ENCODE data around the gene IQCK. TPM values are rescaled to one million over a fixed set of nuclear protein-coding genes. Genes with fewer than 3 reads are reported as not detected.

Gene IQCK
- total RNA-seq, 2 donors from 2014 or later: 0.74 to 3.3 TPM

DNA sequence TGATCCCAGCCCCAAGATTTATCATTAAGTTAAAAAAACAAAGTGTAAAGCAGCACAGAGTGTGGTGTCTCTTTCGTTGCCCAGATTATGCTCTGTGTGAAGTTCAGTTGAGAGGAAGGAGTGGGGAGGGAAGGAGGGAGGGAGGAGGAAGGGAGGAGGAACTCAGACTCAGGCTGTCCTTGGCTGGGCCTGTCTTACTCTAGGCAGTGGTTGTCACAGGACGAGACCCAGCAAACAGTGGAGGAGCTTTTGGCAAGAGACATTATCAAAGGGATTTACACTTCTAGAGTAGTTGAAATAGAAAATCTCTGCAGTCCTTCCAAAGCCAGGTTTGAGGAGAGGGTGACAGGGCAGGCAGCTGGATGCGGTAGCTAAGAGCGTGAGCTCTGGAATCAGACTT, 27.9 kb upstream of the IQCK start:
- Mint-ChIP-seq H3K27ac (no peak overlapping the region), H3K36me3 (peaks cover 18% of the 10 kb centered on the region), H3K27me3 (no peaks in the 10 kb centered on the region), H3K9me3 (no peaks in the 10 kb centered on the region), H3K4me1 (ENCODE audit: low read depth in 2 of 2) (peaks cover 0 to 19% of the 10 kb centered on the region in 2 donors), H3K4me3 (no peak overlapping the region)
- ATAC-seq (no peak), DNase-seq (ENCODE audit: low spot score) (no peak)

DNA sequence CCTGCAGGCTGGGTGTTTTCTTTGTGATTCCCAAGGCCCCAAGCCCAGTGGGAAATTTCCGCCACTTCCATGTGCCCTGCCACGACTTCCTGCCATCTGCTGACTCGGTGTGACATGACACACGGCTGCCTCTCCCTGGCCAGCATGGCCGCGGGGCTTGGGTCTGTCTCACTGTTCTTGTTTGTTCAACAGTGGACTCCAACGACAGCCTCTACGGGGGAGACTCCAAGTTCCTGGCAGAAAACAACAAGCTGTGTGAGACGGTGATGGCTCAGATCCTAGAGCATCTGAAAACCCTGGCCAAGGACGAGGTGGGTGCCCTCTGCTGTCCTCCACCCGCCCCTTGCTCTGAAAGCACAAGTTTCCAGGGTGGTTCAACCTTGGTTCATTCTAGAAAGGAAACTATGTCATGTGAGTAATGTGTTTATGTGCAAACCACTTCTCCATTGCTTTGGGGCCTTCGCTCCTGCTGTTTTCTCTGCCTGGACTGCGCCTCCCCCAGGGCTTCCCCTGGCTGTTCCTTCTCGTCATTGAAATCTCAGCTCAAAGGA, 26.8 kb upstream of the IQCK start:
- DNase-seq (ENCODE audit: low spot score) (no peak), ATAC-seq (no peak)
- no peak overlapping the region for H3K27ac Mint-ChIP-seq
- H3K27me3 Mint-ChIP-seq: no peaks in the 10 kb centered on the region
- peaks cover 7% of the 10 kb centered on the region for H3K36me3 Mint-ChIP-seq
- H3K4me1 Mint-ChIP-seq (ENCODE audit: low read depth in 2 of 2): peaks cover 4 to 23% of the 10 kb centered on the region in 2 donors
- H3K9me3 Mint-ChIP-seq: no peaks in the 10 kb centered on the region
- H3K4me3 Mint-ChIP-seq: no peak overlapping the region

DNA sequence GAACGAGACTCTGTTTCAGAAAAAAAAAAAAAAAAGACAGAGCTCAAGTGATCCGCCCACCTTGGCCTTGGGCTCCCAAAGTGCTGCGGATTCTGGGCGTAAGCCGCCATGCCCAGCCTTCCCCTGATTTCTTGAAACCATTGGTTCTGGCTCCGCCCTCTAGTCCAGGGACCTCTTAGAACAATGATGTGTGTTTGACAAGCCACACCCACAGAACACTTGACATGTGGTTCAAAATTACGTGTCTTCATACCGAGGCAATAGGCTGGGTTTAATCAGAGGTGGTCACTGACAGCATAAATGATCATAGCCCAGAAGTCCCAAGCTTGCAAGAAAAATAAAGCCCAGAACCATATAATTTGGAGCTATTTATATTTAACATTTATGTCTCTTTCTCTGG, 23.1 kb upstream of the IQCK start:
- Mint-ChIP-seq H3K36me3 (no peaks in the 10 kb centered on the region), H3K4me1 (ENCODE audit: low read depth in 2 of 2) (peaks cover 17 to 26% of the 10 kb centered on the region in 2 donors), H3K4me3 (no peak overlapping the region), H3K27ac (no peak overlapping the region), H3K9me3 (no peaks in the 10 kb centered on the region), H3K27me3 (no peaks in the 10 kb centered on the region)
- ATAC-seq (no peak), DNase-seq (ENCODE audit: low spot score) (no peak)

DNA sequence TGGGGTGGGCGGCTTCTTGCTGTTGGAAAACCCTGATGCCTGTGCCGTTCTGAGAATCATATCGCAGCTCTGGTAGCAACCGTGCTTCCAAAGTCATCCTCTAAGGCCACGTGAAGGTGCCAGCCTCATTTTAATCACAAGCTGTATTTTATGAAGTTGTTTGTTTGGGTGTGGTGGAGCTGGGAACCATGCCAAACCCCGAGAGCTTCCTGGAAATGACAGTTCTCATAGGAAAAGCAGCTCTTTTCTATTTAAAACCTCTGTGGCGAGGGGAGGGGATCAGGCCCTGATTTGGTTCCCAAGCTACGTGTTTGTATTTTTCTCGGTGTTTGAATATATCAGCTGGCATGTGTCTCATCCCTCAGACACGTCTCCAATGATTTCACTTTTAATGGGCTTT, 21.7 kb upstream of the IQCK start:
- Mint-ChIP-seq H3K9me3 (no peaks in the 10 kb centered on the region), H3K36me3 (no peaks in the 10 kb centered on the region), H3K4me1 (ENCODE audit: low read depth in 2 of 2) (peaks cover 14 to 26% of the 10 kb centered on the region in 2 donors), H3K27ac (no peak overlapping the region), H3K4me3 (peak overlapping the region; percentile 36), H3K27me3 (no peaks in the 10 kb centered on the region)
- DNase-seq (ENCODE audit: low spot score) (no peak), ATAC-seq (peak in 1 of 2 donors; percentile 35)

DNA sequence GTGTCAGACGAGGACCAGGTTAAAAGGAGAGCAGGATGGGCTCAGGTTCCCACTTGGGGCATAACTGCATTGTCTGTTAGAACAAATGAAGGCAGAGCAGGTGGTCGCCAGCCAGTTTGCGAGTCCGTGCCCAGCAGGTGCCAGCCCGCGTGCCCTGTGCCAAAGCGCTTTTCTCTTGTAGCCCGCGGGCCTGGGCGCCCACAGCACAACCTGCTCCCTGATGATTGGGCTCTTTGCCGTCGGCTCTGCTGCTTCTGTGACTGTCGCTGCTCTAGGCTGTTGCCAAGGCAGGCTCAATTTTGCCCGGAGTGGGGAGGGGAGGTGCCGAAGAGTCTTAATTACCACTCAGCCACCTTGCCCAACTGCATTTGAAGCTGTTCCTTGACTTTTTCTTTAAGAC, 21.1 kb upstream of the IQCK start:
- Mint-ChIP-seq H3K4me1 (ENCODE audit: low read depth in 2 of 2) (peaks cover 12 to 26% of the 10 kb centered on the region in 2 donors), H3K27ac (no peak overlapping the region), H3K27me3 (no peaks in the 10 kb centered on the region), H3K9me3 (no peaks in the 10 kb centered on the region), H3K4me3 (peak overlapping the region; percentile 36), H3K36me3 (no peaks in the 10 kb centered on the region)
- DNase-seq (ENCODE audit: low spot score) (no peak), ATAC-seq (no peak)

DNA sequence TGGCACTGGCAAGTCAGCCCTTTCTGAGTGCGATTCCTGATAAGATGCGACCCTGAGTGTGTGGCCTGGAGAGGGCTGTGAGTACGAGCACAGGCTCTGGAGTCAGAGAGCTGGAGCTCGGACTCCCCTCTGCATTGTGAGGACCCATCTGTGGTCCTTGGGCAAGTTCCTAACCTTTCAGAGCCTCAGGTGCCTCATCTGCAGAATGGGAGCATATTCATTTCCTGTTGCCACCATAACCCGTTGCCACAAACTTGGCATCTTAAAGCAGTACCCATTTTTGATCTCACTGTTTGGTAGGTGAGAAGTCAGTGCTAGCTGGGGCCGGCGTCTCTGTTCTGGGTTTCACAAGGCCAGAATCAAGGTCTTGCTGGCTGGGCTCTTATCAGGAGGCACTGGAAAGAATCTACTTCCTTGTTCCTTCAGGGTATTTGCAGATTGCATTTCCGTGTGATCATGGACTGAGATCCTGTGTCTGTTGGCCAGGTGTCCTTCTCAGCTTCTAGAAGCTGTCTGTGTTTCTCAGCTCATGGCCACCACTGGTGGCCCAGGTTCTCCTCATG, 20.2 kb upstream of the IQCK start:
- Mint-ChIP-seq H3K4me1 (ENCODE audit: low read depth in 2 of 2) (peaks cover 12 to 26% of the 10 kb centered on the region in 2 donors), H3K9me3 (no peaks in the 10 kb centered on the region), H3K27me3 (no peaks in the 10 kb centered on the region), H3K4me3 (no peak overlapping the region), H3K27ac (peak overlapping the region in 1 of 2 donors; percentile 70), H3K36me3 (no peaks in the 10 kb centered on the region)
- DNase-seq (ENCODE audit: low spot score): no peak
- no peak for ATAC-seq

DNA sequence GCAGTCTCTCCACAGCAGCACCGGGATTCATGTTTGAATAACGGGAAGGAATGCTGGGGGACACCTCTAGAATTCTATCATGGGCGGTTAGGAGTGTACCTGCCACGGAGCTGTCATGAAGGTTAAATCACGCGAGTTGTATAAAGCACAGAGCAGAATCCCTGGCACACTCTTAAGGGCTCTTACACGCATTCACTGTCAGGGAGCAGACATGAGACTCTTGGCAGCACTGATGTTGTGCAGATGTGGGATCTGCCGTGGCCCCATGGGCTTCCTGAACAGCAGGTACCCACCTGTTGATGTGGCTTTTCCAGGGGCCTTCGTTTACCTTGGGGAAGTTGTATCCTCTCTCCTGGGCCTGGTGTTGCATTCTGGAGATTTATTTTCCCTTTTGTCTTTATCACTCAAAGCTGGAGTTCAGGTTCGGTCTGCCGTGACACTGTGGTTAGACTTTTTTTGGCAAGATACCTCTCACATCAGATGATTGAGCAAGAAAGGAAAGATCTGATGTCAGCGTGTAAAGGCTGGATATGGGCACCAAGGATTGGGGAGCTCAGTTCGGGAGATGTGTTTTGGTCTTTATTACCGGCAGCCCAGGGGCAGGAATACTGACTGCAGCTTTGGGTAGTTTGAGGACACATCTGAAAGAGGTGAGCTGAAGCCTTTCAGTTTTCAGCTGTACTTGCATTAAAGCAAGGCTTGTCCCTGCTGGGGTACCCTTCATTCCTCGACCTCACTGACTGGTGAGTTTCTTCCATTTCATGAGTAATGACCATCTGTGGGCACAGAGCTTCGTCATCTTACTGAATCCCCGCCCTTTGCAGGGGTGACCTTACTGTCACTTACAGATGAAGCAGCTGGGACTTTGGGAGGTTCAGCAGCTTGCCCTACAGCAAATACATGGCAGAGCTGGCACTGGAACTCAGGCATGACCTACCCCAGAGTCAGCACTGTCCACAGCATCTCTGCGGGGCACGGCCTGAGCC, 19.3 kb upstream of the IQCK start:
- Mint-ChIP-seq H3K36me3 (no peaks in the 10 kb centered on the region), H3K27ac (peak overlapping the region in 1 of 2 donors; percentile 70), H3K9me3 (no peaks in the 10 kb centered on the region), H3K4me3 (no peak overlapping the region), H3K27me3 (no peaks in the 10 kb centered on the region), H3K4me1 (ENCODE audit: low read depth in 2 of 2) (peaks cover 12 to 26% of the 10 kb centered on the region in 2 donors)
- DNase-seq (ENCODE audit: low spot score) (no peak), ATAC-seq (no peak)

DNA sequence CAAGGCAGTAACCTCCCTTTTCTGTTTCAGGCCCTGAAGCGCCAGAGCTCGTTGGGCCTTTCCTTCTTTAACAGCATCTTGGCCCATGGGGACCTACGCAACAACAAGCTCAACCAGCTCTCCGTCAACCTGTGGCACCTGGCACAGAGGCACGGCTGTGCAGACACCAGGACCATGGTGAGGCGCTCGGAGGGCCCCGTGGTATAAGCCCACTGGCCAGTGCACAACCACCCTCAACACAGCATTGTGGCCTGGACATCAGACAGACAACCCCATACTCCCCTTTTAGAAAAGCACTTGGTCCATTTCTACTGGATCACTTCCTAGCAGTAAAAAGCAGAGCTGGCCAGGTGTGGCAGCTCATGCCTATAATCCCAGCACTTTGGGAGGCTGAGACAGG, 18.6 kb upstream of the IQCK start:
- DNase-seq (ENCODE audit: low spot score) (no peak), ATAC-seq (no peak)
- no peak overlapping the region for H3K27ac Mint-ChIP-seq
- H3K36me3 Mint-ChIP-seq: no peaks in the 10 kb centered on the region
- H3K27me3 Mint-ChIP-seq: no peaks in the 10 kb centered on the region
- H3K4me3 Mint-ChIP-seq: no peak overlapping the region
- H3K9me3 Mint-ChIP-seq: no peaks in the 10 kb centered on the region
- peaks cover 12 to 26% of the 10 kb centered on the region in 2 donors for H3K4me1 Mint-ChIP-seq (ENCODE audit: low read depth in 2 of 2)

DNA sequence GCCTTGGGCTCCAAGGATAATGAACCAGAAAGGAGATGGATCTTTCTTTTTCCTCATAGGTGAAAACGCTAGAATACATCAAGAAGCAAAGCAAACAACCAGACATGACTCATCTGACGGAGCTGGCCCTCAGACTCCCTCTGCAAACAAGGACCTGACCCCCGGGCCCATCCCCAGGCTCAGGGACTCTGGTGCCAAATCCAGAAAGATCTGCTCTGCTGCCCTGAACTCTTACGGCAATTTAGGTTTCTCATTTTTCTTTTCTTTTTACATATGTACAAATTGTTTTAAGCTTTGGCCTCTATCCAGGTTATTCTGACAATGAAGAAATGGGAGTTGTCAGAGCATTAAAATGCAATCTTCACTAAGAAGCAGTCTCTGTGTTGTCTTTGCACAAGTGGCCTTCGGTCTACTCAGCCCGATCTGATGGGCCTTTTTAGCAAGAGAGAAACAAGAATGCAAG, 17.7 kb upstream of the IQCK start:
- no peaks in the 10 kb centered on the region for H3K36me3 Mint-ChIP-seq
- H3K9me3 Mint-ChIP-seq: no peaks in the 10 kb centered on the region
- no peak overlapping the region for H3K27ac Mint-ChIP-seq

DNA sequence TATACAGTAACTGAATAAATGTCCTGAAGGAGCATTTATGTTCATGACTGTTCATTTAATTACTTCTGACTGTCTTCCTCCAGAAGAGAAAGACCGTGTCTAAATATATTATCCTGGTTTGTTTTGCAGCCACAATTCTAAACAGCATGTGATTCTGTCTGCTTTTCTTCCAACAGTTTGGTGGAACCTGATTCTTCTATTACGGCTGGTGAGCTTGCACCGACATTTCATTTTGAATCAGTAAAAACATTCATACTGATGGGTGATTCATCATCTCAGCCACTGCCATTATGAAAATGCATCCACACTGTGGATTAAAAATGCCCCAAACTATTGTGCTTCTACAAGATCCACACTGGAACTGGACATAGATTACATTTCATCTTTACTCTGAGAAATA, 17.0 kb upstream of the IQCK start:
- Mint-ChIP-seq H3K9me3 (no peaks in the 10 kb centered on the region), H3K4me3 (no peak overlapping the region)
- no peak for ATAC-seq

More for the DNA sequence above, 17.7 kb upstream of the IQCK start:
- Mint-ChIP-seq H3K27me3 (no peaks in the 10 kb centered on the region), H3K4me1 (ENCODE audit: low read depth in 2 of 2) (peaks cover 12 to 26% of the 10 kb centered on the region in 2 donors), H3K4me3 (no peak overlapping the region)
- no peak for DNase-seq (ENCODE audit: low spot score)
- no peak for ATAC-seq

DNA sequence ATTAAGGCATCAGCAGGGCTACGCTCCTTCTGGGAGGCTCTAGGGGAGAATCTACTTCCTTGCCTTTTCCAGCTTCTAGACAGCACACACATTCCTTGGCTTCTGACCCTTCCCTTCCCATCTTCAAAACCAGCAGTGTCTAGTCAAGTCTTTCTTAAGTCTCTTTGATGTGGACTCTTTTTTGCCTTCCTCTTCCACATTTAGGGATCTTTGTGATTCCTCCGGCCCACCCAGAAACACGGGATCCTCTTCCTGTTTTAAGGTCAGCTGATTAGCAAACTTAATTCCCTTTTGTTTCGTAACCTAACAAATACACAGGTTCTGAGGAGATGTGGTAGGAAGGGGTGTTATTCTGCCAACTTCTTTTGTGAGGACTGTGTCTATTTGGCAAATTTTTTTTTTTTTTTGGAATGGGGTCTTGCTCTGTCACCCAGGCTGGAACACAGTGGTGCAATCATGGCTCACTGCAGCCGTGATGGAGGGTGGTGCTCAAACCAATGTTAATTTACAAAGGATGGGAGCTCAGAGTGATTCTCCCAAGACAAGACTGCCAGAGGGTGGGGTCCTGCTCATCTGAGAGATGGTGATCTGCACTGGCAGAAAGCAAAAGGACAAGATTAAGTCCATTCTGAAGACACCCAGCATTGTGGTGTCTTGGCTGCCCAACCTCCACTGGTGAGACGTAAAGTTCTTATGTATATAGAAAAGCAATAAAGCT, 14.7 kb upstream of the IQCK start:
- H3K36me3 Mint-ChIP-seq: no peaks in the 10 kb centered on the region
- H3K27ac Mint-ChIP-seq: no peak overlapping the region
- no peaks in the 10 kb centered on the region for H3K9me3 Mint-ChIP-seq
- no peak overlapping the region for H3K4me3 Mint-ChIP-seq
- no peaks in the 10 kb centered on the region for H3K27me3 Mint-ChIP-seq
- H3K4me1 Mint-ChIP-seq (ENCODE audit: low read depth in 2 of 2): peaks cover under 1 to 7% of the 10 kb centered on the region in 2 donors
- ATAC-seq (no peak), DNase-seq (ENCODE audit: low spot score) (no peak)

More for the DNA sequence above, 17.0 kb upstream of the IQCK start:
- DNase-seq (ENCODE audit: low spot score): no peak
- H3K4me1 Mint-ChIP-seq (ENCODE audit: low read depth in 2 of 2): peaks cover 9 to 23% of the 10 kb centered on the region in 2 donors
- H3K27me3 Mint-ChIP-seq: no peaks in the 10 kb centered on the region
- H3K27ac Mint-ChIP-seq: no peak overlapping the region
- no peaks in the 10 kb centered on the region for H3K36me3 Mint-ChIP-seq

DNA sequence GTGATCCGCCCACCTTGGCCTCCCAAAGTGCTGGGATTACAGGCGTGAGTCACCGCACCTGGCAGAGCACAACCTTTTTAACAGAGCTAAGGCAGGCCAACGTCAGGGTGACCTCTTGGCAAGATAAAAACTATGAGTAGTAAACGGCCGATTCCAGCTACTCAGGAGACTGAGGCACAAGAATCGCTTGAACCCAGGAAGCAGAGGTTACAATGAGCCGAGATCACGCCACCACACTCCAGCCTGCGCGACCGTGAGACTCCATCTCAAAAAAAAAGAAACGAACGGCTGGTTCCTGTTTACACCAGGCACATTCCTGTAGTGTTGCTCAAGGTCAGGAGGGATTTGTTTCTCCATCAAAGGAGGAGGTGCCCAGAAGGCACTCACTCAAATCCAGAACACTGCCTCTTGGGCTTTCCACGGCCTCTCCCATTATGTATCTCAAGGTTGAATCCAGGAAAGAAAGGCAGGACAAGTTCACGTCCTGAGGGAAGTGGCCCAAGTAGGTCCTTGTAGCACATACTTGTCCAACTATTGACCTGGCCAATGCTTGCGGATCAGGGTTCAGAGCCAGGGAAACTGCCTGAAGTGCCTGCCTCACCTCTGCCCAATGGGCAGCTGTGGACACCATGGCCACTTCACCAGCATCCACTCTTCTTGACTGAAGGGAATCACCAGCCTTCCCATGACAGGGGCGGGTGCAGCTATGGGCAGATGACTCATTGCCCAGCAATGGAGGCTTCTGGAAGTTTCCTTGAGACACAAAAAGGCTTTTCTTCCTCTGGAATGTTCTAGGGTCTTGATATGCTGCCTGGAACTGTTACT, 13.5 kb upstream of the IQCK start:
- Mint-ChIP-seq H3K4me1 (ENCODE audit: low read depth in 2 of 2) (no peaks in the 10 kb centered on the region), H3K4me3 (no peak overlapping the region), H3K9me3 (no peaks in the 10 kb centered on the region), H3K27me3 (no peaks in the 10 kb centered on the region), H3K36me3 (peaks cover 5% of the 10 kb centered on the region), H3K27ac (no peak overlapping the region)
- DNase-seq (ENCODE audit: low spot score) (no peak), ATAC-seq (peak in 1 of 2 donors; percentile 20)

DNA sequence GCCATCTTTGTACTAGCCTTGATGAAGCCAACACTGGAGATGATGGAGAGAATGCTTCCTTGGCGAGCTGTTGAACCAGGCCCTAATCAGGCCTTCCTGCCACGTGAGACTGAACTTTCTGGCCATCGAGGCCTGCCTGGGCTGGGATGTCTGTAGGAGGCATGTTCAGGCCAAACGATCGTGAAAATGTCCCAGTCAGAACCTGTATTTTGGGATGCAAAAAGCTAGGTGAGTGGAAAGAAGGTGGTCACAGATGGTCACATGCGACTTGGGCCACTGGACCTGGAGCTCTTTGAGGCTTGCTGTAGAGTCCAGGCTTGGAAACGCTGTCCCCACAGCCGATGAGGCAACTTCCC, 12.9 kb upstream of the IQCK start:
- DNase-seq (ENCODE audit: low spot score) (no peak), ATAC-seq (no peak)
- Mint-ChIP-seq H3K4me1 (ENCODE audit: low read depth in 2 of 2) (peaks cover 0 to 4% of the 10 kb centered on the region in 2 donors), H3K27me3 (no peaks in the 10 kb centered on the region), H3K27ac (no peak overlapping the region), H3K36me3 (peaks cover 5% of the 10 kb centered on the region), H3K9me3 (no peaks in the 10 kb centered on the region), H3K4me3 (no peak overlapping the region)

Measured in natural killer cell treated with Interleukin-12 subunit alpha and Interleukin-12 subunit beta and Interleukin-15 and Interleukin-18, amount 100 ng/mL, for 72 hours (primary cell).